Small intestine (tissue), 7 donors: ENCODE measurements around the gene ZNF274. TPM values are rescaled to one million over a fixed set of nuclear protein-coding genes. Genes with fewer than 3 reads are reported as not detected.
A peak's percentile ranks its signal among the peaks of the same experiment; 100 is the strongest.

Experiments
- DNase-seq, 2 donors: peaks; one replicate each; pipeline versions ENCODE4 v3.0.0 to v3.0.0-alpha.2; 2013
- FAIRE-seq: peaks from 2 replicates; lab custom pipeline; 2012; peaks lifted over from hg19 to GRCh38; lab: Jason Lieb, UNC
- H3K27ac ChIP-seq, 3 donors: one replicate each; pipeline ENCODE4 v1.5.1; 2013; ENCODE audit warnings: low read length in 2 of 3, mild to moderate bottlenecking in 2 of 3, control low read depth in 1 of 3, inconsistent platforms in 1 of 3, low read depth in 1 of 3, moderate library complexity in 1 of 3
- H3K27me3 ChIP-seq, 3 donors: one replicate each; pipeline ENCODE4 v1.6.1; 2013; ENCODE audit warnings: low read length in 3 of 3, inconsistent platforms in 1 of 3; ENCODE audit not compliant: control insufficient read depth in 3 of 3, insufficient read depth in 3 of 3
- H3K36me3 ChIP-seq, 3 donors: one replicate each; pipeline ENCODE4 v1.6.1; 2013; ENCODE audit warnings: low read length in 3 of 3, inconsistent platforms in 1 of 3, low read depth in 1 of 3, mild to moderate bottlenecking in 1 of 3, moderate library complexity in 1 of 3; ENCODE audit not compliant: control insufficient read depth in 3 of 3, insufficient read depth in 2 of 3
- H3K4me1 ChIP-seq, 3 donors: one replicate each; pipeline ENCODE4 v1.6.1; 2013; ENCODE audit warnings: low read length in 2 of 3, inconsistent platforms in 1 of 3, low read depth in 1 of 3, mild to moderate bottlenecking in 1 of 3, moderate library complexity in 1 of 3; ENCODE audit not compliant: control insufficient read depth in 3 of 3, insufficient read depth in 2 of 3
- H3K4me3 ChIP-seq, 3 donors: one replicate each; pipeline ENCODE4 v1.5.1; 2013; ENCODE audit warnings: low read length in 3 of 3, control low read depth in 1 of 3, inconsistent platforms in 1 of 3, low read depth in 1 of 3, mild to moderate bottlenecking in 1 of 3, moderate library complexity in 1 of 3
- H3K9me3 ChIP-seq, 2 donors: one replicate each; pipeline ENCODE4 v1.6.1; 2013; ENCODE audit warnings: low read depth in 1 of 2, low read length in 1 of 2; ENCODE audit not compliant: control insufficient read depth in 2 of 2, insufficient read depth in 1 of 2
- WGBS, 3 donors: extraction: QIAGEN DNeasy Blood & Tissue Kit; methylation state at CpG; one replicate each; pipeline ENCODE4 v1.1.7; 2013; 5-methylcytosine and 5-hydroxymethylcytosine counted together
- polyA plus RNA-seq, 4 donors: library from polyadenylated mRNA; stranded (reverse) in 3 of 4; unstranded in 1 of 4; fragments of 200-250 nt in 3 of 4; fragments of 120-200 nt in 1 of 4; gene quantifications; one replicate each; pipeline versions ENCODE4 v1.2.1 to v1.2.3, GENCODE V29; 2013
- donor health status: healthy with polysubstance abuse.
- donor health status: control.
- donor health status: control.
- donor health status: Bipolar disorder and iron deficiency.
- donor health status: healthy.

The ZNF274 gene
- polyA plus RNA-seq, 4 donors = 13.6 to 34.8 (median 22.7) TPM

GRCh38 chr19:58154679-58155648, 27.9 kb upstream of the ZNF274 start:
- no peaks in the 10 kb centered on the region for H3K36me3 ChIP-seq
- H3K4me3 ChIP-seq = peak overlapping the region; percentile 65 to 84 (median 77)
- peak overlapping the region; percentile 77 to 97 (median 89) for H3K27ac ChIP-seq
- FAIRE-seq (no peak), DNase-seq (peak; percentile 93 to 99)
- no peaks in the 10 kb centered on the region for H3K27me3 ChIP-seq
- peaks cover 2 to 27% of the 10 kb centered on the region in 2 donors for H3K9me3 ChIP-seq
- H3K4me1 ChIP-seq = peaks cover 0 to 4% (median 2%) of the 10 kb centered on the region in 3 donors
- WGBS, 3 donors = 3 to 4% (median 3%) methylated on average over 73 to 85 of the region's 85 CpGs

GRCh38 chr19:58157045-58157728, 25.7 kb upstream of the ZNF274 start:
- DNase-seq (no peak), FAIRE-seq (no peak)
- Histone ChIP-seq H3K36me3 (no peaks in the 10 kb centered on the region), H3K4me1 (peaks cover 0 to 4% (median 0%) of the 10 kb centered on the region in 3 donors), H3K4me3 (no peak overlapping the region), H3K27ac (no peak overlapping the region), H3K9me3 (peaks cover 2 to 34% of the 10 kb centered on the region in 2 donors), H3K27me3 (no peaks in the 10 kb centered on the region)
- 92 to 94% (median 94%) methylated on average over 51 to 53 of the region's 53 CpGs for WGBS, 3 donors

- Histone ChIP-seq H3K9me3 (peaks cover 2 to 66% of the 10 kb centered on the region in 2 donors), H3K4me1 (no peaks in the 10 kb centered on the region), H3K27me3 (no peaks in the 10 kb centered on the region), H3K36me3 (no peaks in the 10 kb centered on the region), H3K4me3 (no peak overlapping the region), H3K27ac (no peak overlapping the region)
- DNase-seq (no peak), FAIRE-seq (no peak)
- 84 to 91% (median 89%) methylated on average over 1 of the region's 1 CpG for WGBS, 3 donors
Measured at GRCh38 chr19:58166268-58166667, 16.6 kb upstream of the ZNF274 start.

- Histone ChIP-seq H3K27me3 (no peaks in the 10 kb centered on the region), H3K4me1 (no peaks in the 10 kb centered on the region), H3K36me3 (no peaks in the 10 kb centered on the region), H3K4me3 (no peak overlapping the region), H3K9me3 (peaks cover 2 to 69% of the 10 kb centered on the region in 2 donors), H3K27ac (no peak overlapping the region)
- 57 to 66% (median 63%) methylated on average over 4 of the region's 4 CpGs for WGBS, 3 donors
- no peak for FAIRE-seq
- no peak for DNase-seq
Measured at GRCh38 chr19:58166708-58167280, 16.1 kb upstream of the ZNF274 start.

- Histone ChIP-seq H3K4me1 (no peaks in the 10 kb centered on the region), H3K9me3 (peaks cover 2 to 69% of the 10 kb centered on the region in 2 donors), H3K27me3 (no peaks in the 10 kb centered on the region), H3K27ac (no peak overlapping the region), H3K4me3 (no peak overlapping the region), H3K36me3 (no peaks in the 10 kb centered on the region)
- FAIRE-seq (no peak), DNase-seq (no peak)
- 16 to 53% (median 29%) methylated on average over 1 of the region's 1 CpG for WGBS, 3 donors
Measured at GRCh38 chr19:58170860-58171259, 12.0 kb upstream of the ZNF274 start.

GRCh38 chr19:58181902-58182576, 822 bp upstream of the ZNF274 start:
- 38 to 51% (median 47%) methylated on average over 4 of the region's 4 CpGs for WGBS, 3 donors
- Histone ChIP-seq H3K27ac (peak overlapping the region; percentile 24 to 98 (median 59)), H3K9me3 (peaks cover 9 to 82% of the 10 kb centered on the region in 2 donors), H3K4me3 (peak overlapping the region in 2 of 3 donors; percentile 82 to 95), H3K27me3 (no peaks in the 10 kb centered on the region), H3K4me1 (no peaks in the 10 kb centered on the region), H3K36me3 (peaks cover 10 to 43% (median 16%) of the 10 kb centered on the region in 3 donors)
- DNase-seq (peak; percentile 46 to 61), FAIRE-seq (no peak)

- Histone ChIP-seq H3K4me1 (no peaks in the 10 kb centered on the region), H3K27ac (peak overlapping the region; percentile 24 to 100 (median 98)), H3K27me3 (no peaks in the 10 kb centered on the region), H3K4me3 (peak overlapping the region in 2 of 3 donors; percentile 82 to 95), H3K9me3 (peaks cover 9 to 85% of the 10 kb centered on the region in 2 donors), H3K36me3 (peaks cover 11 to 47% (median 21%) of the 10 kb centered on the region in 3 donors)
- DNase-seq (no peak), FAIRE-seq (no peak)
- 5 to 8% (median 6%) methylated on average over 17 of the region's 17 CpGs for WGBS, 3 donors
Measured at GRCh38 chr19:58182577-58182988, 278 bp upstream of the ZNF274 start.
